ENCODE results near the gene ASPHD2.

The ASPHD2 gene

DNA sequence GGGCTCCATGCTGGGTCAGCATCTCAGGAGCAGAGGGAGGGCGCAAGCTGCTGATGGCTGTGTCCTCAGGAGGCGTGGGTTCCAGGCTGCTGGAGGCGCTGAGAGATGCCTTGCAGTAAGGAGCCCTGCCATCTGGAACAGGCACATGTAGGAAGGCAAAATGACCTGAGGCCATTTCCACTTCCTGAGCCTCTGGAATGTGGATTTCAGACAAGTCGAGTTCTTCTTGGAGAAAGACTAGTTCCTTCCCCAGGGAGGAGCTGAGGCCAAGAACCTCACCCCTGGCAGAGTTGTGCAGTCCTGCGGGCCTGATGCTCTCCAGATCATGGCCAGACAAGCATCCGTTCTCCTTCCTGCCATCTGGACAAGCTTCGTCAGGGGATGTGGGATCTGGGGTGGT is 35.3 kb downstream of the ASPHD2 start:
- TF ChIP-seq CEBPB (IDR thresholded peaks at IDR 0.05) = no peak
- no peak for TF ChIP-seq RAD21 (IDR thresholded peaks at IDR 0.05; ENCODE audit: low read depth)
- no peak for TF ChIP-seq TAF1 (IDR thresholded peaks at IDR 0.05; ENCODE audit: low read depth)
- no peak for TF ChIP-seq TEAD4 (IDR thresholded peaks at IDR 0.05)

DNA sequence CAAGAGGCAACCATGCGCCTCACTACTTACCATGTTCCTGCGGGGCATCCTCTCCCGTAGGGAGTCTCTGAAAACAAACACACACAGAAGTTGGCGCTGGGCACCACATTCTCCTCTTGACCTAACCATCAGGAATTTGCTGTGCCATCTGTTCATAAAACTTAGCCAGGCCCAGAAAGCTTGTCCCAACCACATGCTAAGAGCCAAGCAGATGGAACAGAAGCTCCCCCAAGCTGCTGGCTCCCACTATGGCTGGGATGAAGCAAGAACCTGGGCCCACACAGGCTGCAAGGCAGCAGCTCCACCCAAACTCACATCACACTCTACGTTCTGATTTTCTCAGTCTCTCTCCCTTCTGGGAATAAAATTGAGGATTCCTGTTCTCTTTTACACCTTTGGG is 37.1 kb downstream of the ASPHD2 start:
- no peak for TF ChIP-seq TCF12 (IDR thresholded peaks at IDR 0.05; ENCODE audit: low read depth)
- no peak for TF ChIP-seq TEAD4 (IDR thresholded peaks at IDR 0.05)
- TF ChIP-seq, protein P1, sequence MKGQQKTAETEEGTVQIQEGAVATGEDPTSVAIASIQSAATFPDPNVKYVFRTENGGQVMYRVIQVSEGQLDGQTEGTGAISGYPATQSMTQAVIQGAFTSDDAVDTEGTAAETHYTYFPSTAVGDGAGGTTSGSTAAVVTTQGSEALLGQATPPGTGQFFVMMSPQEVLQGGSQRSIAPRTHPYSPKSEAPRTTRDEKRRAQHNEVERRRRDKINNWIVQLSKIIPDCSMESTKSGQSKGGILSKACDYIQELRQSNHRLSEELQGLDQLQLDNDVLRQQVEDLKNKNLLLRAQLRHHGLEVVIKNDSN (IDR thresholded peaks at IDR 0.05) = no peak
- TF ChIP-seq YY1 (IDR thresholded peaks at IDR 0.05; ENCODE audit: low read depth) = no peak
- TF ChIP-seq ZBTB7A (IDR thresholded peaks at IDR 0.05; ENCODE audit: low read depth) = no peak
- TF ChIP-seq RAD21 (IDR thresholded peaks at IDR 0.05; ENCODE audit: low read depth) = no peak
- no peak for TF ChIP-seq TAF1 (IDR thresholded peaks at IDR 0.05; ENCODE audit: low read depth)

DNA sequence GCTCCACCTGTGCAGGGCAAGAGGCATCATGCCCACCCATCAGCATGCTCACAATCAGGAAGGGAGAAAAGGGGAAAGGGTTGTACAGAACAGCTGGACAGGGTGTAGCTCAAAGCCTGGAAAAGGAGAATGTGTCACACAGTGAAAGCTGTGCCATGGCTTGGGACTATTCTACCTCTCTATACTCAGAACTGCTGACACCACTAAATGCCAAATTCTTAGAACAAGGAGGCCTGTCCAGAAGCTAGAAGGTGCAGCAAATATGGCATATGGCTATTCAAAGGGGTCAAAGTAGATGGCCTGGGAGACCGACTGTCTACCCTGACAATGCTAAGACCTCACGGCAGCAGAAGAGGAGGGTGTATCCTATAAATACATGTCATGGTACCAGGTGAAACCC is 41.7 kb downstream of the ASPHD2 start:
- TF ChIP-seq TEAD4 (IDR thresholded peaks at IDR 0.05) (no peak), ZBTB7A (IDR thresholded peaks at IDR 0.05; ENCODE audit: low read depth) (no peak), CEBPB (IDR thresholded peaks at IDR 0.05) (no peak), YY1 (IDR thresholded peaks at IDR 0.05; ENCODE audit: low read depth) (no peak), RAD21 (IDR thresholded peaks at IDR 0.05; ENCODE audit: low read depth) (no peak)
- TF ChIP-seq, protein P2, sequence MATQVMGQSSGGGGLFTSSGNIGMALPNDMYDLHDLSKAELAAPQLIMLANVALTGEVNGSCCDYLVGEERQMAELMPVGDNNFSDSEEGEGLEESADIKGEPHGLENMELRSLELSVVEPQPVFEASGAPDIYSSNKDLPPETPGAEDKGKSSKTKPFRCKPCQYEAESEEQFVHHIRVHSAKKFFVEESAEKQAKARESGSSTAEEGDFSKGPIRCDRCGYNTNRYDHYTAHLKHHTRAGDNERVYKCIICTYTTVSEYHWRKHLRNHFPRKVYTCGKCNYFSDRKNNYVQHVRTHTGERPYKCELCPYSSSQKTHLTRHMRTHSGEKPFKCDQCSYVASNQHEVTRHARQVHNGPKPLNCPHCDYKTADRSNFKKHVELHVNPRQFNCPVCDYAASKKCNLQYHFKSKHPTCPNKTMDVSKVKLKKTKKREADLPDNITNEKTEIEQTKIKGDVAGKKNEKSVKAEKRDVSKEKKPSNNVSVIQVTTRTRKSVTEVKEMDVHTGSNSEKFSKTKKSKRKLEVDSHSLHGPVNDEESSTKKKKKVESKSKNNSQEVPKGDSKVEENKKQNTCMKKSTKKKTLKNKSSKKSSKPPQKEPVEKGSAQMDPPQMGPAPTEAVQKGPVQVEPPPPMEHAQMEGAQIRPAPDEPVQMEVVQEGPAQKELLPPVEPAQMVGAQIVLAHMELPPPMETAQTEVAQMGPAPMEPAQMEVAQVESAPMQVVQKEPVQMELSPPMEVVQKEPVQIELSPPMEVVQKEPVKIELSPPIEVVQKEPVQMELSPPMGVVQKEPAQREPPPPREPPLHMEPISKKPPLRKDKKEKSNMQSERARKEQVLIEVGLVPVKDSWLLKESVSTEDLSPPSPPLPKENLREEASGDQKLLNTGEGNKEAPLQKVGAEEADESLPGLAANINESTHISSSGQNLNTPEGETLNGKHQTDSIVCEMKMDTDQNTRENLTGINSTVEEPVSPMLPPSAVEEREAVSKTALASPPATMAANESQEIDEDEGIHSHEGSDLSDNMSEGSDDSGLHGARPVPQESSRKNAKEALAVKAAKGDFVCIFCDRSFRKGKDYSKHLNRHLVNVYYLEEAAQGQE (IDR thresholded peaks at IDR 0.05; ENCODE audit: low read depth) = no peak

DNA sequence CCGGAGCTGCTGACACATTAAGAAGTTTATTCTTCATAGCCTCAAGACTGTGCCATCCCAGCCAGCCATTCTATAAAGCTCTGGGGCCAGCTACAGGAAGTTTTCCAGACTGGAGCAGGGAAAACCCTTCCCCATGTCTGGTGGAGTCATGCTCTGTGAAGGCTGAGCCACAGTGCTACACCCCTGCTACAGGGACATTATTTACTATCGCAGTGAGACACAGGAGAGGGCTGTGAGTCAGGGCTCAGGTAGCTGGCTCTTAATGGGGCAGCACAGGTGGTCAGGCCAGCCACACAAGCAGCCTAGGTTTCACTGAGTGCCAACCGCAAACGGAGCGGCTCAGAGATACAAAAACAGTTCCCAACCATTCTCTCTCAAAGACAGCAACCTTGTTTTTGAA is 42.5 kb downstream of the ASPHD2 start:
- TF ChIP-seq CREB1 (IDR thresholded peaks at IDR 0.05; ENCODE audit: low read depth) = no peak
- no peak for TF ChIP-seq RAD21 (IDR thresholded peaks at IDR 0.05; ENCODE audit: low read depth)
- TF ChIP-seq EGR1 (IDR thresholded peaks at IDR 0.05) = no peak
- no peak for TF ChIP-seq FOXM1 (IDR thresholded peaks at IDR 0.05; ENCODE audit: borderline replicate concordance, low read depth)
- TF ChIP-seq, protein P2 (IDR thresholded peaks at IDR 0.05; ENCODE audit: low read depth) = no peak
- no peak for TF ChIP-seq ZBTB7A (IDR thresholded peaks at IDR 0.05; ENCODE audit: low read depth)
- no peak for TF ChIP-seq YY1 (IDR thresholded peaks at IDR 0.05; ENCODE audit: low read depth)
- no peak for TF ChIP-seq CEBPB (IDR thresholded peaks at IDR 0.05)
- TF ChIP-seq, protein P1 (IDR thresholded peaks at IDR 0.05) = no peak
- peak; percentile 31; the same call in 1 of the 2 replicates for TF ChIP-seq NFIC (IDR thresholded peaks at IDR 0.05)
- TF ChIP-seq TAF1 (IDR thresholded peaks at IDR 0.05; ENCODE audit: low read depth) = no peak
- TF ChIP-seq MAX (IDR thresholded peaks at IDR 0.05) = peak; percentile 28; the same call in 1 of the 2 replicates
- peak; percentile 47 for TF ChIP-seq TEAD4 (IDR thresholded peaks at IDR 0.05)
- peak; percentile 90 for TF ChIP-seq TCF12 (IDR thresholded peaks at IDR 0.05; ENCODE audit: low read depth)
- TF ChIP-seq EP300 (IDR thresholded peaks at IDR 0.05; ENCODE audit: borderline replicate concordance) = peak; percentile 80; the same call in 1 of the 2 replicates

DNA sequence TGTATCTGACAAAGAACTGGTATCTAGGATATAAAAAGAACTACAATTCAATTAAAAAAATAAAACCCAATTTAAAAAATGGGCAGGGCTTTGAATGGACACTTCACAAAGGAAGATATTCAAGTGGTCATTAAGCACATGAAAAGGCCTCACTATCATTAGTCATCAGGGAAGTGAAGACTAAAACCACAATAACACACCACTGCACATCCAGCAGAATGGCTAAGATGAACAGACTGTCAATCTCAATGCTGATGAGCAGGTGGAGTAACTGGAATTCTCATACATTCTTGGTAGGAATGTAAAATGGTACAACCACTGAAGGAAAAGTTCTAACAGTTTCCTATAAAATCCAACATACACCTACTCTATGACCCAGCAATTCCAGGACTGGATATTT is 45.6 kb downstream of the ASPHD2 start:
- TF ChIP-seq ZBTB7A (IDR thresholded peaks at IDR 0.05; ENCODE audit: low read depth) = no peak
- TF ChIP-seq FOXM1 (IDR thresholded peaks at IDR 0.05; ENCODE audit: borderline replicate concordance, low read depth) = no peak
- no peak for TF ChIP-seq CEBPB (IDR thresholded peaks at IDR 0.05)
- no peak for TF ChIP-seq MAX (IDR thresholded peaks at IDR 0.05)
- no peak for TF ChIP-seq YY1 (IDR thresholded peaks at IDR 0.05; ENCODE audit: low read depth)
- no peak for TF ChIP-seq EP300 (IDR thresholded peaks at IDR 0.05; ENCODE audit: borderline replicate concordance)
- TF ChIP-seq, protein P2 (IDR thresholded peaks at IDR 0.05; ENCODE audit: low read depth) = no peak

All from Ishikawa (cell line).